Activated CD4-positive, alpha-beta T cell treated with anti-CD3 and anti-CD28 coated beads, Interleukin-2, amount 50 U/mL, for 48 hours (primary cell): Measurements from ENCODE around the gene PRAMEF12.
"Not testable (repeated sequence)": the region's sequence is repeated elsewhere in the genome, so short reads cannot be mapped to it uniquely, and the experiment has no call there.

Experiments used
- DNase-seq, 2 experiments: peaks; one replicate each; pipeline ENCODE4 v3.0.0-alpha.2; 2020

PRAMEF12 gene

DNA sequence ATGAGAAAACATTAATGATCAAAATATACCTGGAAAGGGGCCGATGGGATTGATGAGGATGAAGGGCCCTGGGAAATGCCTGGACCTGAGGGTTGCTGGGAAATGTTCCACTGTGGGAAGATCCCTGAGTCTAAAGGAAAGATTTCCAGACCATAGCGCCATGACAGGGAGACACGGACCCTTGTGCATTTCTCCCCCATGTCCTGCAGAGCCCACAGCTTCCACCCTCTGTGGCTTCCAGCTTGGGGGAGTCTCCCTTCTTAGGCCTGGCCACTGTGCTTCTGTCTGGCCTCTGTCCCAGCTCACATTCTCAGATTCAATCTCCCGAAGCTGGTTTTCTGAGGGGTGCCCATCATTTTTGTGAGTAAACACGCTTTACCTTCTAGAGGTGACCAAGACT, 1.0 kb upstream of the PRAMEF12 start:
- DNase-seq, result no peak

DNA sequence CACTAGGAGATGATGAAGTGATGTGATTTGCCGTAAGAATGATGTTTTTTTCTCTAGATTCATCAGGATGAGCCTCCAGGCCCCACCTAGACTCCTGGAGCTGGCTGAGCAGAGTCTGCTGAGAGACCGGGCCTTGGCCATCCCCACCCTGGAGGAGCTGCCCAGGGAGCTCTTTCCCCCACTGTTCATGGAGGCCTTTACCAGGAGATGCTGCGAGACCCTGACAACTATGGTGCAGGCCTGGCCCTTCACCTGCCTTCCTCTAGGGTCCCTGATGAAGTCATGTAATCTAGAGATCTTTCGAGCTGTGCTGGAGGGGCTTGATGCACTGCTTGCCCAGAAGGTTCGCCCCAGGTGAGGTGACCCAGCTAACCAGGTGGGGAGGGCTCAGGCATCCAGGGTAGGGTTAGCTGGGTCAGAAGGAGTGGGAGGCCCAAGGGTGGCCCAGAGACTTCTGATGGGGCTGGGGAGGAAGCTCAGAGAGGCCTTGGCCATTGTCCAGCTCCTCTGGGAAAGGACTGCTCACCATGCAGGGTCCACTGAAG, 1.3 kb downstream of the PRAMEF12 start:
- DNase-seq, result no peak

- DNase-seq, result no peak
Observed at GRCh38 chr1:12775443-12775842, 1.9 kb downstream of the PRAMEF12 start.

DNA sequence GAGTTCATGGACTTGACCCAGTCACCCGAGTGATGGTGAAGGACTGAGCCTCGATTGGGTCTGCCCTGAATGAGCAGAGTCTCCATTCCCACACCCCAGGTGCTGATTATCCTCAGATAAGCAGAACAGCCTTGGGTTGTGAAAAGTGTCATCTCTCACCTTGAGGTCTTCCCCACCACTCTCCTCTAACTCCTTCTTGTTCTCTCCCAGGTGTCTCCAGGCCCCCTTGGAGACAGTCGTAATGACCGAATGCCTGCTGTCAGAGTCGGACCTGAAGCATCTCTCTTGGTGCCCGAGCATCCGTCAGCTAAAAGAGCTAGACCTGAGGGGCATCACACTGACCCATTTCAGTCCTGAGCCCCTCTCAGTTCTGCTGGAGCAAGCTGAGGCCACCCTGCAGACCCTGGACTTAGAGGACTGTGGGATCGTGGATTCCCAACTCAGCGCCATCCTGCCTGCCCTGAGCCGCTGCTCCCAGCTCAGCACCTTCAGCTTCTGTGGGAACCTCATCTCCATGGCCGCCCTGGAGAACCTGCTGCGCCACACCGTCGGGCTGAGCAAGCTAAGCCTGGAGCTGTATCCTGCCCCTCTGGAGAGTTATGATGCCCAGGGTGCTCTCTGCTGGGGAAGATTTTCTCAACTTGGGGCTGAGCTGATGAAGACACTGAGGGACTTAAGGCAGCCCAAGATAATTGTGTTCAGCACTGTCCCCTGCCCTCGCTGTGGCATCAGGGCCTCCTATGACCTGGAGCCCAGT, 3.4 kb downstream of the PRAMEF12 start:
- no peak for DNase-seq

DNA sequence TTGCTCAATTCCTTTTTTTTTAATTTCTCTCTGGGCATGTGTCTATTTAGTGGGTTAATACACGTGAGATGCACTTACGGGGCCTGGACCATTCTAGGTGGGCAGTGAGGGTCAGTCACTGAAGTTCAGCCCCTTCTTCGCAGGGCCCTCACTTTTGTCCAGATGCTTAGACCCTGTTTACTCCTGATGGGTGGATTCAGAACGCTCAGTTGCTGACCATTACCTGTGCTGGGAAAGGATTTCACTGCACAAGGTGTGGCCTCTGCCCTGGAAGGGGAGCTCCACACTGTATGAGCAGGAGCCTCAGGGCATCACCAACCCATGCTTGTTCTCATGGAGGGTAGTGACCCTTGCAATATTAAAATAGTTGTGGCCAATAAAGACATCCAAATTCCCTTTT, 4.5 kb downstream of the PRAMEF12 start:
- no peak for DNase-seq

GRCh38 chr1:12778907-12779306, 5.4 kb downstream of the PRAMEF12 start:
- DNase-seq, result no peak

DNA sequence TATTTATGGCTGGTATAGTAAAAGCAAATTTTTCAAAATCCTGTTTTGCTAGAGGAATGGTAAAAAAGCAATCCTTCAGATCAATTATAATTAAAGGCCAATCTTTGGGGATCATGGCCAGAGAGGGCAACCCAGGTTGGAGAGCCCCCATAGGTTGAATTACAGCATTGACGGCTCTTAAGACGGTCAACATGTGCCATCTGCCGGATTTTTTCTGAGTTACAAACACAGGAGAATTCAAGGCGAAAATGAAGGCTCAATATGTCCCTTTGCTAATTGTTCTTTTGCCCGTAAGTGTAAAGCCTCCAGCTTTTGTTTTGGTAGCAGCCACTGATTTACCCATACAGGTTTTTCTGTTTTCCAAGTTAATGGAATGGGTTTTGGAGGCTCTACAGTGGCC, 8.0 kb downstream of the PRAMEF12 start:
- DNase-seq, result not testable (repeated sequence)

GRCh38 chr1:12783783-12784182, 10.2 kb downstream of the PRAMEF12 start:
- DNase-seq, result not testable (repeated sequence)

DNA sequence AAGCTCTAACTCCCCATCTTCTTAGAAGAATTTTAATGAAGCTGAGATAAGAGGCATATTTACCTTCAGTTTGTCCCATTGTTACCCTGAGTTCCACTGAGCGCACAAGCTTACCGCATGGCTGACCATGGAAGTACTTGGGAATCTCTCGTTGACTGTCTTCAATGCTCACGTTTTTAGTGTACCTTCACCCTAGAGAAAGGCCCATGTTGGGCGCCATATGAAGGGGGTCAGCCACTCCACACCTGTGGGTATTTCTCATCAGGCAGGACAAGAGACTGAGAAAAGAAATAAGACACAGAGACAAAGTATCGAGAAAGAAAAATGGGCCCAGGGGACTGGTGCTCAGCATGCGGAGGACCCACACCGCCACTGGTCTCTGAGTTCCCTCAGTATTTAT, 11.2 kb downstream of the PRAMEF12 start:
- peak in 1 of 2 experiments; percentile 7 for DNase-seq

DNA sequence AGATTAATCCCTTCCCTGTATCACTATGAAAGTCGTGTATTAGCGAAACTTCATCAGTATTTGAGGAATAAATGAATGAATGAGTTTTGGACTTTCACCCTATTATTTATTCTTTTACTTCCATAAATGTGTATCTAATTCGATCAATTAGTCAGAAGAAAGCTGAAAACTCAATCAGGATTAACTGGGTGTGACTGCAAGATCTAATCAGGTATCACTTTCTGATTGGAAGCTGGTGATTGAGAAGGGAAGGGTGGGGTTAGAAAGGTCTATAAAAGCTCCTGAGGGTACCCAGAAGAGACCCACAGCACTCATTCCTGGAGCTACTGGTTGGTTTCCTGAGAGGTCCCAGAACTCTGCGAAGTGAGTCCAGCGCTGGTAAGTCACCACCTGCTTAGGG, 17.6 kb downstream of the PRAMEF12 start, which contains the start of gene PRAMEF1:
Gene PRAMEF1, plus strand, starts transcription at position 301 of the 400 bp plus-strand sequence. CDS start 1,831 bp downstream, outside the sequence.
- DNase-seq, result not testable (repeated sequence)

DNA sequence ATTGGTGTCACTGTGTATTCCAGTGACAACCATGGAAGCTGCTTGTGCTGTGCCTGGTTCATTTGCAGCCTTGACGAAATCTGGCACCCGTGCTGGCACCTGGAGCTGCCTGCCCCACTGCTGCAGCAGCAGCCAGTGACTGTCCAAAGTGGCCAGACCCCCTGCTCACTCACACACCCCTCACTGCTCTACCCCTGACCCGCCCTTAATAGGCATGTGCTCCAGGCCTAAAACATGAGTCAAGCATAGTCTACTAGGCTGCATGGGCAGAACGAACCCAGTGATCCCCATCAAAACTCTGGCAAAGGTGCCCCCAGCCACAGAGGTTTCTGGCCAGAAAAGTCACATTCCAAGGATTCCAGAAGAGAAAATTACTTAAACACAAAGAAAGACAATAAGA, 25.4 kb downstream of the PRAMEF12 start:
- no peak for DNase-seq

DNA sequence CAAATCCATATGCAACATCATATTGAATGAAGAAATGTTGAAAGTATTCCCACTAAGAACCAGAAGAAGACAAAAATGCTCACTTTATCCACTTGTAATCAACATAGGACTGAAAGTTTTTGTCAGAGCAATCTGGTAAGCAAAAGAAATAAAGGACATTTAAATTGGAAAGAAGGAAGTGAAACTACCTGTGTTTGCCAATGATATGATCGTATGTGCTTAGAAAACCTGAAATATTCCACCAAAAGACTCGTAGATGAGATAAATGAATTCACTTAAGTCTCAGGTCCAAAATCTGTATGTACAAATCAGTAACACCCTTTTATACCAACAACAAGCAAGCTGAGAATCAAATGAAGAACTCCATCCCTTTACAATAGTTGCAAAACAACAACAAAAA, 26.2 kb downstream of the PRAMEF12 start:
- no peak for DNase-seq

GRCh38 chr1:12809933-12810332, 36.4 kb downstream of the PRAMEF12 start:
- DNase-seq, result no peak

GRCh38 chr1:12810691-12811408, 37.3 kb downstream of the PRAMEF12 start:
- no peak for DNase-seq

DNA sequence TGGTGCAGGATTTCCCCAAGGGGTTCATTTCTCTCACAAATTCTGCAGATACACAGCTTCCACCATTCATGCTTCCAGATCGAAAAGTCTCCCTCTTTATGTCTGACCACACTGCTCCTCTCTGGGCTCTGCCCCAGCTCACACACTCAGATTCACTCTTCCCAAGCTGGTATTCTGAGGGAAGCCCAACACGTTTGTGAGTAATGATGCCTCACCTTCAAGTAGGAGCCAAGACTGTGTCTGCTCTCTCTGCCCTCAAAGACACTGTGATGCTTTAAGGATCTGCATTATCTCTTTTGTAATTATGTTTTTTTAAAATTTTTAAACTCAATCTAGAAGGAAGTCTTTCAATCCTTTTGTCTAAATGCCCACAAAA, 37.9 kb downstream of the PRAMEF12 start:
- no peak for DNase-seq

GRCh38 chr1:12819061-12819460, 45.5 kb downstream of the PRAMEF12 start:
- not testable (repeated sequence) for DNase-seq
